PFSK-1 (cell line): Measurements from ENCODE around the gene PRKN.

Experiments used
- FOXP2 ChIP-seq: optimal IDR thresholded peaks from 2 replicates; pipeline ENCODE3; 2011; ENCODE audit warnings: borderline replicate concordance, control low read depth, inconsistent platforms; ENCODE audit not compliant: insufficient read depth; ENCODE audit errors: extremely low read length, extremely low read depth
- POLR2AphosphoS5 ChIP-seq: IDR thresholded peaks from 2 replicates; pipeline ENCODE4 v1.6.1; 2012; ENCODE audit warnings: low read depth, mild to moderate bottlenecking, control low read depth, low read length, moderate library complexity
- REST ChIP-seq, 2 experiments: IDR thresholded peaks; 2 replicates each; pipeline versions ENCODE4 v1.6.1 to v1.8.0; 2011 to 2012; ENCODE audit warnings: low read depth in 2 of 2, low read length in 2 of 2, control low read depth in 1 of 2, inconsistent platforms in 1 of 2, mild to moderate bottlenecking in 1 of 2, moderate library complexity in 1 of 2; ENCODE audit not compliant: insufficient read depth in 1 of 2
- SIN3A ChIP-seq: IDR thresholded peaks from 2 replicates; pipeline ENCODE4 v1.6.1; 2012; ENCODE audit warnings: mild to moderate bottlenecking, low read length, moderate library complexity, borderline replicate concordance; ENCODE audit not compliant: insufficient read depth
- TAF1 ChIP-seq: IDR thresholded peaks from 2 replicates; pipeline ENCODE4 v1.6.1; 2012; ENCODE audit warnings: low read length, control low read depth, borderline replicate concordance; ENCODE audit not compliant: insufficient read depth

Gene PRKN

GRCh38 chr6:161637658-161638057 lies 1089.9 kb downstream of the PRKN start:
- TF ChIP-seq TAF1 = no peak
- no peak for TF ChIP-seq SIN3A
- TF ChIP-seq FOXP2 = no peak
- TF ChIP-seq REST (IDR thresholded peaks at IDR 0.05; ENCODE audit: insufficient read depth in 1 of 2, low read depth in 2 of 2, low read length in 2 of 2) = no peak
- no peak for TF ChIP-seq POLR2AphosphoS5

DNA sequence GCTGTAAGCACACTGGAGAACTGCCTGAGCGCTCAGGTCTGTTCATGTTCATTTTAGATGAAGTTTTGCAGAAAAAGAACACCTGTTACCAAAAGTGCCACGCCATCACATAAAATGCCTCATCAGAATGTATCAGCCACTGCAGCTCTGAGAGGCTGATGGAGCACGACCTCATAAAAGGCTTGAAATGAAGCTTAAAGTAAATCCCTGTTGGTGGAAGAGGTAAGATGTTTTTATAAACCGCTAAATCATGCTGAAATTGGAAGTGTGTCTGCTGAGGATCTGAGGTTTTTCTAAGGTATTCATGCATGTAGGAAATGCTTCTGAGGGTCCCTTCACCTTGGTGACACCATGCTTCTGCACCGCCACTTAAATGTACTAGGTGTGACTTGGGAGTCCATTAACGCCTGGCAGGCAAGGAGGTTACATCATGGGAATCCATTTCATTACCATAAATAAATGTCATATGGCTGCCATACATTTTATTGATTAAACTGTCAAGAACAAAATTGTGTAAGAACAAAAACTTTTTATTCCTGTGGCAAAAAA lies 1090.6 kb downstream of the PRKN start:
- TF ChIP-seq REST (IDR thresholded peaks at IDR 0.05; ENCODE audit: insufficient read depth in 1 of 2, low read depth in 2 of 2, low read length in 2 of 2) (no peak), FOXP2 (no peak), TAF1 (no peak), POLR2AphosphoS5 (no peak), SIN3A (no peak)

DNA sequence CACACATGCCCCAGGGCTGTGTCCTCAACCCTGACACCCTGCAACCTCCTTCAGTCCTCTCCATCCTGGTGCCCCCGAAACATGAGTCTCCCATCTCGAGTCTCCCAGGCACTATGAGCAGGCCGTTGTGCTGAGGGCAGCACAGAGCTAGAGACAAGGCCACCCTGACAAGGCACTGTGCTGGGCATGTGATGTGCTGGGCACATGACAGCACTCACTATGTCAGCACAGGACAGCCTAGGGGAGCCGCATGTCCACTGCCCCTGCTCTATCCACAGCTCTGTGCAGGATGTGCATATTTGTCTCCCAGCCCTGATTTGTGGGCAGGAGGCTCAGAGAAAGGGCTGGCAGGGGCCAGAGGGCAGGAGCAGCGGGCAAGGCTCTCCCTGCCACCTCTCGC lies 1091.6 kb downstream of the PRKN start:
- TF ChIP-seq TAF1 (no peak), FOXP2 (no peak), POLR2AphosphoS5 (no peak), SIN3A (no peak), REST (IDR thresholded peaks at IDR 0.05; ENCODE audit: insufficient read depth in 1 of 2, low read depth in 2 of 2, low read length in 2 of 2) (no peak)

- TF ChIP-seq FOXP2 = no peak
- TF ChIP-seq TAF1 = no peak
- TF ChIP-seq POLR2AphosphoS5 = no peak
- no peak for TF ChIP-seq REST (IDR thresholded peaks at IDR 0.05; ENCODE audit: insufficient read depth in 1 of 2, low read depth in 2 of 2, low read length in 2 of 2)
- TF ChIP-seq SIN3A = no peak
These were observed 1092.7 kb downstream of the PRKN start for GRCh38 chr6:161634916-161635315.
